ENCODE data around the gene NSA2.

DNA sequence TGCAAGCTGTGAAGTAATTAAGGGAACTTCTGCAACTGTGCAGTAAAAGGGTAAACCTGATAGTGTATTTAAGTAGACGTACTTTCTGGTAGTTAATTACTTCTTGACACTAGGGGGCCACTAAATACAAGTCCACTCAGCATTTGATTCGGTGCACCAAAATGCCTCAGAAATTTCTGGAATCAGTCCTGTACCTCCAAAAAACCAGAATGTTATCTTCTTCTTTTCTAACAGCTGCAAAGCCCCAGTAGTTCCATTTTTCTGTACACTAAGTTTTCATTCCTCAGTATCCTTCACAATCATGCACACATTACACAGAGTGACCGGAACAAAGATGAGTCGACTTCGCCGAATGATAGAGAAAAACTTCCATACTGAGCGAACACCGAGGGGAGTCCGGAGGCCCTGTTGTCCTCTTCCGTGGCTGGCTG lies 616 bp upstream of the NSA2 start:
- TF ChIP-seq, protein P1, sequence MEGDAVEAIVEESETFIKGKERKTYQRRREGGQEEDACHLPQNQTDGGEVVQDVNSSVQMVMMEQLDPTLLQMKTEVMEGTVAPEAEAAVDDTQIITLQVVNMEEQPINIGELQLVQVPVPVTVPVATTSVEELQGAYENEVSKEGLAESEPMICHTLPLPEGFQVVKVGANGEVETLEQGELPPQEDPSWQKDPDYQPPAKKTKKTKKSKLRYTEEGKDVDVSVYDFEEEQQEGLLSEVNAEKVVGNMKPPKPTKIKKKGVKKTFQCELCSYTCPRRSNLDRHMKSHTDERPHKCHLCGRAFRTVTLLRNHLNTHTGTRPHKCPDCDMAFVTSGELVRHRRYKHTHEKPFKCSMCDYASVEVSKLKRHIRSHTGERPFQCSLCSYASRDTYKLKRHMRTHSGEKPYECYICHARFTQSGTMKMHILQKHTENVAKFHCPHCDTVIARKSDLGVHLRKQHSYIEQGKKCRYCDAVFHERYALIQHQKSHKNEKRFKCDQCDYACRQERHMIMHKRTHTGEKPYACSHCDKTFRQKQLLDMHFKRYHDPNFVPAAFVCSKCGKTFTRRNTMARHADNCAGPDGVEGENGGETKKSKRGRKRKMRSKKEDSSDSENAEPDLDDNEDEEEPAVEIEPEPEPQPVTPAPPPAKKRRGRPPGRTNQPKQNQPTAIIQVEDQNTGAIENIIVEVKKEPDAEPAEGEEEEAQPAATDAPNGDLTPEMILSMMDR (tag by site-specific recombination; IDR thresholded peaks at IDR 0.05), result peak; percentile 22; the same call in 1 of the 2 replicates
- TF ChIP-seq OSR2 (tag by site-specific recombination; IDR thresholded peaks at IDR 0.05) (no peak; the same call in 1 of the 2 replicates), REST (tag by site-specific recombination; IDR thresholded peaks at IDR 0.05) (no peak), ZNF792 (tag by site-specific recombination; IDR thresholded peaks at IDR 0.05) (no peak), ZBTB7A (tag by site-specific recombination; IDR thresholded peaks at IDR 0.05; ENCODE audit: low read depth) (no peak), ZNF626 (tag by site-specific recombination; IDR thresholded peaks at IDR 0.05) (no peak), KLF7 (tag by site-specific recombination; IDR thresholded peaks at IDR 0.05; ENCODE audit: borderline replicate concordance) (no peak), PBX3 (CRISPR knock-in tag; IDR thresholded peaks at IDR 0.05) (no peak), ZNF843 (tag by site-specific recombination; IDR thresholded peaks at IDR 0.05) (no peak), ZNF239 (tag by site-specific recombination; IDR thresholded peaks at IDR 0.05) (no peak), ZNF214 (tag by site-specific recombination; IDR thresholded peaks at IDR 0.05; ENCODE audit: borderline replicate concordance) (no peak), ZNF138 (tag by site-specific recombination; IDR thresholded peaks at IDR 0.05; ENCODE audit: borderline replicate concordance) (no peak)
- TF ChIP-seq, protein P2, sequence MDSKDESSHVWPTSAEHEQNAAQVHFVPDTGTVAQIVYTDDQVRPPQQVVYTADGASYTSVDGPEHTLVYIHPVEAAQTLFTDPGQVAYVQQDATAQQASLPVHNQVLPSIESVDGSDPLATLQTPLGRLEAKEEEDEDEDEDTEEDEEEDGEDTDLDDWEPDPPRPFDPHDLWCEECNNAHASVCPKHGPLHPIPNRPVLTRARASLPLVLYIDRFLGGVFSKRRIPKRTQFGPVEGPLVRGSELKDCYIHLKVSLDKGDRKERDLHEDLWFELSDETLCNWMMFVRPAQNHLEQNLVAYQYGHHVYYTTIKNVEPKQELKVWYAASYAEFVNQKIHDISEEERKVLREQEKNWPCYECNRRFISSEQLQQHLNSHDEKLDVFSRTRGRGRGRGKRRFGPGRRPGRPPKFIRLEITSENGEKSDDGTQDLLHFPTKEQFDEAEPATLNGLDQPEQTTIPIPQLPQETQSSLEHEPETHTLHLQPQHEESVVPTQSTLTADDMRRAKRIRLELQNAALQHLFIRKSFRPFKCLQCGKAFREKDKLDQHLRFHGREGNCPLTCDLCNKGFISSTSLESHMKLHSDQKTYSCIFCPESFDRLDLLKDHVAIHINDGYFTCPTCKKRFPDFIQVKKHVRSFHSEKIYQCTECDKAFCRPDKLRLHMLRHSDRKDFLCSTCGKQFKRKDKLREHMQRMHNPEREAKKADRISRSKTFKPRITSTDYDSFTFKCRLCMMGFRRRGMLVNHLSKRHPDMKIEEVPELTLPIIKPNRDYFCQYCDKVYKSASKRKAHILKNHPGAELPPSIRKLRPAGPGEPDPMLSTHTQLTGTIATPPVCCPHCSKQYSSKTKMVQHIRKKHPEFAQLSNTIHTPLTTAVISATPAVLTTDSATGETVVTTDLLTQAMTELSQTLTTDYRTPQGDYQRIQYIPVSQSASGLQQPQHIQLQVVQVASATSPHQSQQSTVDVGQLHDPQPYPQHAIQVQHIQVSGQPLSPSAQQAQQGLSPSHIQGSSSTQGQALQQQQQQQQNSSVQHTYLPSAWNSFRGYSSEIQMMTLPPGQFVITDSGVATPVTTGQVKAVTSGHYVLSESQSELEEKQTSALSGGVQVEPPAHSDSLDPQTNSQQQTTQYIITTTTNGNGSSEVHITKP (tag by site-specific recombination; IDR thresholded peaks at IDR 0.05), result no peak
